ENCODE data around the gene PAM.
"Not testable (repeated sequence)": the region's sequence is repeated elsewhere in the genome, so short reads cannot be mapped to it uniquely, and the experiment has no call there.

The PAM gene

DNA sequence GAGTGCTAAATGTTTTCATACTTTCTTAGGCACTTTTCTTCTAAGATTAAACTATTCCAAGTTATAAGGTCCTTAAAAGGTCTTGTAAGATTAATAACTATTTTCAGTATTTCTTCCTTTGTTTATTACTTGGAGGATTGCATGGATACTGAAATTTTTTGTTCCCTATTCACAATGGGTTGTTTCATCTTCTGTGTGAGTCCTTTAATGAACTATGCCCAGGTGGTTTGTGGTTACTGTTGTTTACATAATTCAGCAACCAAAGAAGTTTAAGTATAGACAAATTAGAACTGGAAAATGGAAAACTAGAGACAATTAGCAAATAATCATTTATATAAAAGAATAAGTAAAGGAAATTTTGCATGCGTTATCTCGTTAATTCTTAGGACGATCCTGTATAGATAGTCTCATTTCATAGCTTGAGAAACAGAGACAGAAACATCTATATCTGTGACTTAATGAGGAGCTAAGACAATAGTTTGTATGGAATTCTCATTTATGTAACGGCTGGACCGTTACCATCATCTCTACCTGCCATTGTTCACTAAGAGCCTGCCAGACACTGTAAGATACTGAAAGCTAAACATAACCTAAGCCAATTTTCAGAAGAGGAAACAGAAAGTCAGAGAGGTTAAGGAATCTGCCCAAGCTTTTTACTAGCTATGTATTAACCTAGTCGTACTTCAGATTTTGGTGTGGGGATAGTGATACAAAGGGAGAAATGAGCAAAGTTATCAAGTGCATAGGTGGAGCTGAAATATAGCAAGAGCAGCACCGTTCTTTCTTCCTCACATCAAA, 148.2 kb downstream of the PAM start:
- DNase-seq, result no peak

DNA sequence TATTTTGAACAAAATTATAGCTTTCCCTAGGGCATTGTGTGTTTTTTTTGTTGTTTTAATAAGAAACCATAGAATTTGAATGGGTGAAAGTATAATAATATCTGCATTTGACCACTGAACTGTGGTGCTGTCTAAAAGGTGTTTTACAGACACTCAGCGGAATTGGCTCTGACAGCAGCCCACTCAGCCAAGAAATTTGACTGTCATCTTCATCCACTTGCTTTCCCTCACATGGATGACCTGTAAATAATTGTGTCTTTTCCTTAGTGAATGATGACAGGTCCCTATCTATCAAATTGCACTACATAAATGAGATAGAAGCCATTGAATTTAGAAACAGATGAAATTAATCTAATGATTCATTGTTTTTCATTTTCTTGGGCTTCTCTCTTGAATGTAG, 150.0 kb downstream of the PAM start:
- DNase-seq, result no peak

GRCh38 chr5:102907099-102907498, 152.0 kb downstream of the PAM start:
- not testable (repeated sequence) for DNase-seq

DNA sequence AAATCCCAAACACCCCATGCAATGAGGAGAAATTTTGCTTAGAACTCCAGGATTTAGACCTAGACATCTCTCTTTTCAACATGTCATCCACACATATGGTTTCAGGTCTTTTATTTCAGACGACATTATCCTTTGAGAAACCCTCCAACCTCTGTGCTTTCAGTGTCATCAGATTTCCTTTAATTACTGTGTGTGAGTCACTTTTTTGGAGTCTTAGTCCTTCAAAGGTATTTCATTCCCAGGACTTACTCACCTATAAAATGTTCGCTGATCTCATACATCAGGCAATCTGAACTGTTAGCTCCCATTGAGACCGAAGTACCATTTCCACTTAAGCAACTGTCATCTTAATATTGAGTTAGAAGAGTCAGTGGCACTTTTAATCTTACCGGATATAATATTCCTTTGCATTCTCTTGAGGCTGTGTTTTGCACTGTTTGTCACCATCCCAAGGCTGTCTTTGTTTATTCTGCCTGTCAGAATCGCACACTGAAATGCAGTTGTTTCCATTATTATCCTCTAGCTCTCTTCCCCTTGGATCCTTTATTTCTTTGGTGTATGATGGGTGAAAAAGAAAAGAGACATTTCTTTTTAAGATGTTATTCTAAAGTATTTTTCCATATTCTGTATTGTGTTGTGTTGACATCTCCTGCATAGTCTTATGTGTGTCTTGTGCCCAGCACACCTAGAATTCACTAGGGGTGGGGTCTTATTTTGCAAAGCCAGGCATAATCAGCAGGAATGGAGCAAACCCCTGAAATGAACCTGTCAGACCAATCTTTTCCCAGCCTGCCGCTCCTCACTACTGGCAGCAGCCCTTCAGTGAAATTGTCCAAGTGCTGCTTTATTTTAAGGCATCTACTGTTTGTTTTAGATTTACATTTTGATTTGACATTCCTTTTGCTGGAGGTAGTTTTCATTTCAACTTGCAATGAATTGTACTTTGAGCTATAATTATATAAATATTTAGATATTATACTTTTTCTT, 155.4 kb downstream of the PAM start:
- DNase-seq, result no peak

DNA sequence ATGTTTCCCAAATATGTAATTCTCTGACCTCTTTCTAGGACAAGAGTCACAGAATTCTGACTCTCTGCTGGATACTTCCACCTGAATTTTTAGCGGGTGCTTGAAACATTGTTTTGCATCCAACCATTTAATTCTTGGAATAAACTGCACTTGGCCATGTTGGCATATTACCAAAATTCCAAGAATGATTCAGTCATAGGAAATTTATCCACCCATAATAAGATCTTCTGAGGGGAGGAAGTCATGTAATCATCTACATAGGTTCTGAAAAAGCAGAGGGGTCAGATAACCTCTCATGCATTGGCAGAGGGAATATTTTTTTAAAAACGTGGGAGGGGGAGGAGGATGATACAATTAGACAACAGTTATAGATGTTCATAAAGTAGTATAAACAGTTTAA, 156.9 kb downstream of the PAM start:
- no peak for DNase-seq

- no peak for DNase-seq
Observed at GRCh38 chr5:102916109-102916508, 161.0 kb downstream of the PAM start.

DNA sequence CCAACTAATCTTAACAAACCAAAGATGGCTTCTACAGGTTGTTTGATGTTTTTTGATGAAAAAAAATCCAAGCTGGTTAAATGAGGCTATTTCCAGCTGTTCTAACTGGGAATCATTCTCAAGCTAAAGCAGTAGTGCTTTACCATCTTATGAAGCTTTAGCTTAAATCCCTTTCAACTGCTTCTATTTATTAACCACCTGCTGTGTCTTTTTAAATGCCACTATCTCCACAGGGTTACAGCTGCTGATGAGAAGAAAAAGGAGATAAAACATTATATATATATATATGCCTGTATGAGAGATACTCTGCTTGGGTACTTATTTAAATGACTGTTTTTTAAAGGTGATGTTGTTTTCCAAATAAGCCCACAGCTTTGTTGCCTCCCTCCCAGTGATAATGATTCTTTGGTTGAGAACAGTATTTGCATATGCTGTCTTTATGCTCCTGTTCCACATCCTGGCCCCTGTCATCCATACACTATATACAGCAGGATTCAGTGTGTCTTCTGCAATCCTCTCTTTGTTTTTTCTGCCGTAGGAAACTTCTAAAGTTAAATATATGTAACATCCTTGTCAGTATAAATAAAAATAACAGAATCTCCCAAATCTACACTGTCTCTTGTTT, 164.0 kb downstream of the PAM start:
- DNase-seq, result no peak

GRCh38 chr5:102920762-102921161, 165.7 kb downstream of the PAM start:
- DNase-seq, result no peak

GRCh38 chr5:102921341-102922044, 166.4 kb downstream of the PAM start:
- DNase-seq, result no peak

DNA sequence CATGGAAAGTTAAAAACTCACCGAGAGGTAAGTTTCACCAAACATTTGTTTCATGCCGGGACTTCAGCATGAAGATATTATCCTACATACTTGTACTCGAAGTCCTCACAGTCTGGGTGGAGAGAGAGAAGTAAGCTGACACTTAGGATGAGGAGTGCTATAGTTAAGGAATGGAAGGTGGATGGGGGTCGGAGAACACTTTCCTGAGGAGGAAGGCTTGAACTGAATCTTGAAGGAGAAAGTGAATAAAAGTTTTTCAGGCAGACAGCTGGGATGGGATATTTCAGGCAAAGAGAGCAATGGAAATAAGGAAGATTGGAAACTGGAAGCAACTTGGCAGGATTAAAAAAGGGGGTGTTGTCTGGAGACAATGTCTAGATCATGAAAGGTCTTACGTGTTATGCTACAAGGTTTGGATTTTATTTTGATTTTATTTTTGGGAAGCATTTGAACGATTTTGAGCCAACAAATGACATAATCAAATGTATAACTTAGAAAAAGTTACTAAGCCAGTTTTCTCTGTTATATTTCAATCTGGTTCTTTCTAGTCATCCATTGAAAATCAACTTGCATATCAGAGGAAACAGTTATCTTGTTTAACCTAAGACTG, 167.1 kb downstream of the PAM start:
- DNase-seq, result no peak

DNA sequence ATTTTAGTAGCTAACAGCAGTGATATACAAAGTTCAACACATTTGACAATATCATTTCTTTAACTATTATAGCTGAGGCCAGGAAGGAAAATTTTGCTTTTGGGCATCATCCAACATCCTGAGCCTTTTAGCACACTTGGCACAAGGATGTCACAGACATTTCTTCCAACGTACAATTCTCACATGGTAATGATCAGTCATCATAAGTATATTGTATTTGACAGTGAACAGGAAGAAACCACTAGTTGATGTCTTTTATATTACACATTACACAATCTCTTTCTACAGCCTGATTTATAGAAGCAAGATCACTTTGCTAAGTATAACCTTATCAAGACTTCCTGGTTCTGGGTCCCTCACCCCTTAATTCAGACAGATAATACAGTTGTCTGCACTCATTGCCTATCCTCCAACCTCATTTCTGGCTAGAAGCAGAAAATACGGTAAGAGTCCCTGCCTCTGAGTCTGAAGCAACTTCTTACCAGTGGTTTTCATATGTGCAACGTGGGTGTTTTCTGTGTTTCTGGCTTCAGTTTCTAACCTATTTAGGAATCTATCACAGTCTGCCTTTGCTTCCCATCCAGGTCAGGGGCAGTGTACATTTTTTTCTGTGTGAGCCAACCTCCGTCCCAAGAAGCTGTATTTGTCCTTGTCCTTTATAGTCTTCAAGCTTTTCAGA, 167.8 kb downstream of the PAM start:
- no peak for DNase-seq

DNA sequence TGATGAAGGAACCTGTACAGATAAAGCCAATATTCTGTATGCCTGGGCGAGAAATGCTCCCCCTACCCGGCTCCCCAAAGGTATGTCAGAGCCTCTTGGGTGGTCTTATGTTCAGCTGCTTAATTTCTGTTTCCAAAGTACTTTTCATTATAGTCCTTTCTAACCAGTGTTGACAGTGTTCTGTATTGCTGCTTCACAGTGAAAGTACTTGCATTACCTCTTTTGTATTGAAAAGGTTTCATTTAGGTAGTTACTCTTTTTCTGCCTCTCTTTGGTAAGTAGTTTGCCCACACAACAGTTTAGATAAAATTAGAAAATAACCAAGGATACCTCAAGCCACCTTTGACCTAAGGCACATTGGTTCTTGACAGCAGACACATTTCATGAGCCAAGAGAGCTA, 169.9 kb downstream of the PAM start:
- DNase-seq, result no peak

- DNase-seq, result no peak
Observed at GRCh38 chr5:102927007-102927406, 171.9 kb downstream of the PAM start.

DNA sequence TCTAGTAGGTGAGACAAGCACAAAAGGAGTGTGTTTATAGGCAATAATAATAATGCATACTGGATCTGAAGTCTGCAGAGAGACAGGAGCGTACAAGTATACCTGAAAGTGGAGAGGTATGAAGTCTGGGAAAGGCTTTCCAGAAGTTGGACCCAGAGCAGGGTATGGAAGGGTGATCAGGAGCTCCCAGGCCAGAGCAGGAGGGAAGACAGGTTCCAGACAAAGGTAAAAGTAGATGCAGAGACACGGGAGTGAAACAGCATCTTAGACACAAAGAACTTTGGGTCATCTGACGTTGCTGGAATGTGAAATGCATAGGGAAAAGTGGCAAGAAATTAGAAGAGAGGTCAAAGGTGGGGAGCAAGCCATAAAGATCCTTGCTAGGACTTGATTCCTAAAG, 175.1 kb downstream of the PAM start:
- no peak for DNase-seq

DNA sequence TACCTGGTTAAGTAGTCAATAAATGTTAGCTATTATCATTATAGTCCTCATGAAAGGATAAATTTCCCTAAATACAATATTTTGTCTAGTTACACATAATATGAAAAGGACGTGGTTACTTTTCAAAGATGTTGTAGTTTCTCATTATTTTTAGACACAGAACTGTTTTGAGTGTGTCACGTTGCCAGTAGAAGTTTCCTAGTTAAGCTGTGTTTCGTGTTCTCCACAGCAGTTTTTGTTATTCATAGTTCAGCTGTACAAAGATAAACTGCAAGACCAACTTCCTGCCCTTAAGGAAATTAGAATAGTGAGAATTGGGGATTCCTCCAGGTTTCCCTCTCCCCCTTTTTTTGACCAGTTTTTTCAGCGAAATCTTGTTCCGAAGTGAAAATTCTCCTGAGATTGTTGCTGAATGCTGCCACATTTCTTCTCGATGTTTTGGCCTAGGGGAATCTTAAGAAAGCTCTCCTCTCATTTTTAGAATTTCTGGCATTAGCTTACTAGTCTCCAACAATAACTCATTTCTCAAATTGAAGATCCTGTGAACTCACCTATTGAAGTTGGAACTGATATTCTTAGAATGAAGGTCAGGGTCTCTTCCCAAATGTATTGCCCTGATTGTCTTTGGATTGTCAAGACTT, 176.1 kb downstream of the PAM start:
- no peak for DNase-seq

- DNase-seq, result no peak
Observed at GRCh38 chr5:102932781-102933180, 177.7 kb downstream of the PAM start.

DNA sequence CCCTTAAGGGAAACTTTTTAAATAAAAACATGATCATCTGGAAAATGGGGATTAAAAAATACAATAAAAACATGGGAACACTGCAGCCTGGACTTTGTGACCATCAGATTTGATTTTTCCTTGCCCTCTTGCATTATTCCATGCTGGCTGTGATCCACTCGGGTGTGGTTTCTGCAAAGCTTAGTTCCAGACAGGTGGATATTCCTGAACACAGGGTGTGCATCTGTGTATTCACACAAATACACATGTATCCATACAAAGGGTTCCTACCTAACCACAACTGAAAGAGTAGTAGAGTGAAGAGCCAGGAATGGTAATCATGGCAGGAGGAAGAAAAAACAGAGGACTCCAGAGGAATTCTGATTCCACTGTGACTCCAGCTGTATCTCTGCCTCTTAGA, 178.2 kb downstream of the PAM start:
- DNase-seq, result no peak

DNA sequence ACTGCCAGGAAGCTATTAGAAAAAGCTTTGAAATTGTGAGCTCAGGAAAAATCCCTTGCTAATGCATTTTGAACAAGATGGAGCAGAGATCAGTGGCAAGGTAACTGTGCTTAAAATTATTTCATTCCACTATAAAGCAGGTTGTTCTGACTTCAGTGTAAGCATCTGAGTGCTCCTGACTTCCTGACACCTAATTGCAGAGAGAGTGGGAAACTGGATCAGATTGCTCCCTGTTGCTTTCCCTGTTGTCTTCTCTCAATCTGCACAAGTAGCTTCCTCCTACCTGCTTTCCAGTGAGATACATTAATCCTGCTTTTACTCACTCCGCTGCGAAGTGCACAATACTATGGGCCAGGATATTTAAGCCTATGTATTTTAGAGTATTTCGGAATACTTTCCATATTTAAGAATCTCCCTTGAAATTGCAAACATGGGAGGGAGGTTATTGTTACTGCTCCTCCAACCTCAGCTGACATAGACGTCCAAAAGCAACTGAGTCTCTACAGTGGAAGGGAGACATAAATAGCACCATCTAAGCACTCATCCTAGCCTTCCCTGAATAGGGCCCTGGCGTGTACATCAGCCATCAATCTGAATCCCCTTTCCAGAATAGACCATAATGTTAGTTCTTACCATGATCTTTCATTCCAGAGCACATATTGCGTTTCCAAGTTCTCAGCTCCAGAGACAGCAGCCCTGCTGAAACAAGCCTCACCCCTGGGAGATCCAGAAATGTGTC, 178.8 kb downstream of the PAM start:
- DNase-seq, result no peak

DNA sequence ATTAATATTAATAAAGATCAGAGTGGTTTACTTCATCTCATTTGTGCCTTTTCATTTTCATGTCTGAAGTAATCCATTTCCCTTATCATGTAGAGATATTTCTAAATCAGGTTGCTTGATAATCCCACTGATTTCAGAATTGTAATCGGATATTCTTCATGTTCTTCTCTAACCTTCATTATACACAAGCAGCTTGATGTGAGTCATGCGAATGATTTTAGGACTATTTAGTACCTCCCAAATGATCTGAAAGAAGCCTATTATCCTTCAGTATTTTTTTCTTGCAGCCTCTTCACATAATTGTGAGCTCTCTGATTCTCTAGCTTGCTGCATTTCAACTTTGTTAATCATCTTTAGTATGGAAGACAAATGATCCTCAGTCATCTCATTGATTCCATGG, 182.8 kb downstream of the PAM start:
- no peak for DNase-seq

GRCh38 chr5:102941111-102941510, 186.0 kb downstream of the PAM start:
- no peak for DNase-seq

- DNase-seq, result no peak
Observed at GRCh38 chr5:102946414-102946813, 191.3 kb downstream of the PAM start.
